ENCODE data around the gene AFG3L2. TPM values are rescaled to one million over a fixed set of nuclear protein-coding genes. Genes with fewer than 3 reads are reported as not detected.

The AFG3L2 gene
- total RNA-seq, 1 experiment from 2014 or later, result 66.7 TPM

DNA sequence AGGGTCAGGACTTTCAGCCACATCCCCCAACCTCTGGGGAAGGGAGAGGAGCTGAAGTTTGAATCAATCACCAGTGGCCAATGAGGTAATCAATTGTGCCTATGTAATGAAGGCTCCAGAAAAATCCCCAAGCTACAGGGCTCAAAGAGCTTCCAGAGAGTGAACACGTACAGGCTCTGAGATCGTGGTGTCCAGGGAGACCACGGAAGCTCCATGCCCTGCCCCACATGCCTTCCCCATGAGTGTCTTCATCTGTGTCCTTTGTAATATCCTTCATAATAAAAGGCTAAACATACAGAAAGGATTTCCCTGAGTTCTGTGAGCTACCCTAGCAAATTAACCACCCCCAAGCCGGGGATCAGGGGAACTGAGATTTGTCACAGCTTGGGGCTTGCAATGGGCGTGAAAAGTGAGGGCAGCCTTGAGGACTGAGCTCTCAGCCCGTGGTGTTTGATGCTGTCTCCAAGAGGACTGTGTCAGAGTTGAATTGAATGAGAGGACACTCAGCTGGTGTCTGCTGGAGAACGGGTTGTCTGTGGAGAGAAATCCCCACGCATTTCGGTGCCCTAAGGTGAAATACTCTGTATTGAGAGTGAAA is 94.5 kb downstream of the AFG3L2 start:
- Histone ChIP-seq H3K27ac (ENCODE audit: low read depth, low read length) (no peak overlapping the region), H3K9me2 (ENCODE audit: insufficient read depth) (no peaks in the 10 kb centered on the region), H3K36me3 (ENCODE audit: control insufficient read depth in 1 of 2, insufficient read depth in 2 of 2, low read length in 2 of 2) (no peaks in the 10 kb centered on the region), H3K27me3 (ENCODE audit: insufficient read depth, low read length) (no peaks in the 10 kb centered on the region), H3K79me2 (ENCODE audit: insufficient read depth, low read length) (no peaks in the 10 kb centered on the region), H2AFZ (ENCODE audit: low read depth, low read length, poor library complexity, severe bottlenecking) (no peak overlapping the region), H4K20me1 (ENCODE audit: insufficient read depth) (no peaks in the 10 kb centered on the region), H3K9ac (ENCODE audit: low read length) (peak overlapping the region; percentile 4; the same call in 1 of the 2 replicates), H3K4me1 (ENCODE audit: control insufficient read depth in 1 of 2, insufficient read depth in 2 of 2, low read length in 2 of 2) (peaks cover 15 to 39% of the 10 kb centered on the region in 2 experiments), H3K9me3 (ENCODE audit: control insufficient read depth in 1 of 2, insufficient read depth in 1 of 2, low read depth in 1 of 2, low read length in 2 of 2) (no peaks in the 10 kb centered on the region), H3K4me2 (ENCODE audit: low read length) (peak overlapping the region; percentile 38), H3K4me3 (replicated peaks in 1 of 2; ENCODE audit: low read depth in 1 of 2, low read length in 2 of 2) (no peak overlapping the region)
- ATAC-seq, result no peak
- ChIA-PET POLR2A (interaction anchor here (3.2 kb wide), 1 partner anchor 10 kb away, joined by 11 read pairs; no protein-coding TSS in a partner anchor), RAD21 (ENCODE audit: low non-redundant PET in 1 of 2, low total read pairs in 2 of 2, uncharacterized antibody in 2 of 2, unreplicated experiment in 2 of 2) (interaction anchor here in 1 of 2 experiments (1.3 kb wide), 1 partner anchor 95 kb away, joined by 3 read pairs; no protein-coding TSS in a partner anchor), CTCF (interaction anchor here (1.0 to 3.8 kb wide), 4 partner anchors 10 to 652 kb away, joined by 3 to 32 read pairs (median 6); no protein-coding TSS in a partner anchor)
- TF ChIP-seq SRF (IDR thresholded peaks at IDR 0.05; ENCODE audit: low read depth) (no peak), TCF7L2 (IDR thresholded peaks at IDR 0.05; ENCODE audit: borderline replicate concordance, extremely low read depth, insufficient read depth, insufficient read length) (no peak), ZNF274 (IDR thresholded peaks at IDR 0.05; ENCODE audit: low read depth, low read length) (no peak), CEBPB (IDR thresholded peaks at IDR 0.05; ENCODE audit: low read depth) (no peak), EGR1 (IDR thresholded peaks at IDR 0.05; ENCODE audit: low read depth) (no peak), FOSL1 (IDR thresholded peaks at IDR 0.05; ENCODE audit: low read depth) (no peak), YY1 (IDR thresholded peaks at IDR 0.05; ENCODE audit: extremely low read depth, insufficient replicate concordance, low read depth, low read length) (no peak), RAD21 (IDR thresholded peaks at IDR 0.05; ENCODE audit: low read depth) (no peak), POLR2AphosphoS5 (IDR thresholded peaks at IDR 0.05; ENCODE audit: low read depth, low read length) (no peak), JUND (IDR thresholded peaks at IDR 0.05) (no peak), CBX3 (IDR thresholded peaks at IDR 0.05; ENCODE audit: low read depth) (no peak), ELF1 (IDR thresholded peaks at IDR 0.05; ENCODE audit: borderline replicate concordance, low read depth) (no peak), REST (IDR thresholded peaks at IDR 0.05; ENCODE audit: low read depth) (no peak), SIN3A (IDR thresholded peaks at IDR 0.05; ENCODE audit: low read depth) (no peak), EZH2phosphoT487 (IDR thresholded peaks at IDR 0.05; ENCODE audit: borderline replicate concordance) (no peak), EZH2 (IDR thresholded peaks at IDR 0.05) (no peak), ZBTB33 (IDR thresholded peaks at IDR 0.05; ENCODE audit: extremely low read depth, insufficient replicate concordance, low read length) (no peak), SP1 (IDR thresholded peaks at IDR 0.05; ENCODE audit: low read depth) (no peak), POLR2A (IDR thresholded peaks at IDR 0.05; ENCODE audit: borderline replicate concordance, extremely low read depth, insufficient read depth, insufficient read length) (no peak)
- TF ChIP-seq, protein P1, sequence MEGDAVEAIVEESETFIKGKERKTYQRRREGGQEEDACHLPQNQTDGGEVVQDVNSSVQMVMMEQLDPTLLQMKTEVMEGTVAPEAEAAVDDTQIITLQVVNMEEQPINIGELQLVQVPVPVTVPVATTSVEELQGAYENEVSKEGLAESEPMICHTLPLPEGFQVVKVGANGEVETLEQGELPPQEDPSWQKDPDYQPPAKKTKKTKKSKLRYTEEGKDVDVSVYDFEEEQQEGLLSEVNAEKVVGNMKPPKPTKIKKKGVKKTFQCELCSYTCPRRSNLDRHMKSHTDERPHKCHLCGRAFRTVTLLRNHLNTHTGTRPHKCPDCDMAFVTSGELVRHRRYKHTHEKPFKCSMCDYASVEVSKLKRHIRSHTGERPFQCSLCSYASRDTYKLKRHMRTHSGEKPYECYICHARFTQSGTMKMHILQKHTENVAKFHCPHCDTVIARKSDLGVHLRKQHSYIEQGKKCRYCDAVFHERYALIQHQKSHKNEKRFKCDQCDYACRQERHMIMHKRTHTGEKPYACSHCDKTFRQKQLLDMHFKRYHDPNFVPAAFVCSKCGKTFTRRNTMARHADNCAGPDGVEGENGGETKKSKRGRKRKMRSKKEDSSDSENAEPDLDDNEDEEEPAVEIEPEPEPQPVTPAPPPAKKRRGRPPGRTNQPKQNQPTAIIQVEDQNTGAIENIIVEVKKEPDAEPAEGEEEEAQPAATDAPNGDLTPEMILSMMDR (IDR thresholded peaks at IDR 0.05 in 2 of 3, conservative IDR thresholded peaks at IDR 0.05 in 1 of 3; ENCODE audit: borderline replicate concordance in 1 of 3, insufficient read depth in 1 of 3, low read depth in 2 of 3, low read length in 2 of 3), result no peak
- intact Hi-C loops (cut with micrococcal nuclease), result loop anchor here (5.0 kb wide), 1 partner anchor 380 kb away; no protein-coding TSS in a partner anchor
- BruUV-seq (replicated peaks), result no TSS peak
- DNase-seq (ENCODE audit: low read depth, low spot score), result no peak

Data from HCT116 (cell line).